ENCODE measurements around the gene NFKB2.
A peak's percentile ranks its signal among the peaks of the same experiment; 100 is the strongest.

NFKB2 gene

GRCh38 chr10:102381983-102382382 is 13.5 kb upstream of the NFKB2 start:
- Histone ChIP-seq H3K4me3 (ENCODE audit: low read depth, low read length) (no peak overlapping the region), H3K9me3 (ENCODE audit: control insufficient read depth, insufficient read depth, low read depth, low read length) (no peaks in the 10 kb centered on the region), H3K36me3 (ENCODE audit: control insufficient read depth in 2 of 2, insufficient read depth in 1 of 2, low read length in 2 of 2) (peaks cover 16 to 47% of the 10 kb centered on the region in 2 experiments; a peak in 2 of 3 replicates), H3K4me1 (ENCODE audit: control insufficient read depth, insufficient read depth, low read length) (0 out of 2 replicates have a peak, but pooled peaks cover 2% of the 10 kb centered on the region), H3K27ac (ENCODE audit: extremely low read depth, low read depth, low read length) (no peak overlapping the region)
- POLR2A ChIA-PET, result no interaction called here
- CTCF ChIA-PET, result interaction anchor here (0.7 to 5.3 kb wide), 5 partner anchors 12 to 201 kb away, joined by 3 to 38 read pairs (median 3); no protein-coding TSS in a partner anchor
- TF ChIP-seq BCL11B (tag by site-specific recombination; IDR thresholded peaks at IDR 0.05; ENCODE audit: low read depth) (no peak), KLF9 (tag by site-specific recombination; IDR thresholded peaks at IDR 0.05; ENCODE audit: low read depth) (0 out of 2 replicates have a peak, but pooled peaks have one; percentile 31), KLF1 (tag by site-specific recombination; IDR thresholded peaks at IDR 0.05) (peak; percentile 62; the same call in 1 of the 2 replicates), EGR2 (tag by site-specific recombination; IDR thresholded peaks at IDR 0.05; ENCODE audit: low read depth) (peak; percentile 21; the same call in 1 of the 2 replicates)

- Histone ChIP-seq H3K36me3 (ENCODE audit: control insufficient read depth in 2 of 2, insufficient read depth in 1 of 2, low read length in 2 of 2) (peaks cover 15 to 46% of the 10 kb centered on the region in 2 experiments; a peak in 2 of 3 replicates), H3K4me3 (ENCODE audit: low read depth, low read length) (no peak overlapping the region), H3K9me3 (ENCODE audit: control insufficient read depth, insufficient read depth, low read depth, low read length) (no peaks in the 10 kb centered on the region), H3K4me1 (ENCODE audit: control insufficient read depth, insufficient read depth, low read length) (0 out of 2 replicates have a peak, but pooled peaks cover 2% of the 10 kb centered on the region), H3K27ac (ENCODE audit: extremely low read depth, low read depth, low read length) (no peak overlapping the region)
- CTCF ChIA-PET, result interaction anchor here (0.5 to 5.6 kb wide), 6 partner anchors 10 to 218 kb away, joined by 3 to 60 read pairs (median 4); no protein-coding TSS in a partner anchor
- POLR2A ChIA-PET, result no interaction called here
- no peak for TF ChIP-seq ZNF132 (tag by site-specific recombination; IDR thresholded peaks at IDR 0.05; ENCODE audit: borderline replicate concordance)
- 0 out of 2 replicates have a peak, but pooled peaks have one; percentile 9 for TF ChIP-seq ZNF600 (tag by site-specific recombination; IDR thresholded peaks at IDR 0.05)
These were observed 12.6 kb upstream of the NFKB2 start for GRCh38 chr10:102382871-102383270.

GRCh38 chr10:102384053-102384452 is 11.5 kb upstream of the NFKB2 start:
- POLR2A ChIA-PET, result interaction anchor here (0.5 to 0.7 kb wide), 2 partner anchors 27 to 106 kb away, joined by 3 read pairs; no protein-coding TSS in a partner anchor
- Histone ChIP-seq H3K27ac (ENCODE audit: extremely low read depth, low read depth, low read length) (no peak overlapping the region), H3K9me3 (ENCODE audit: control insufficient read depth, insufficient read depth, low read depth, low read length) (no peaks in the 10 kb centered on the region), H3K36me3 (ENCODE audit: control insufficient read depth in 2 of 2, insufficient read depth in 1 of 2, low read length in 2 of 2) (peaks cover 5 to 37% of the 10 kb centered on the region in 2 experiments; a peak in 2 of 3 replicates), H3K4me3 (ENCODE audit: low read depth, low read length) (no peak overlapping the region), H3K4me1 (ENCODE audit: control insufficient read depth, insufficient read depth, low read length) (0 out of 2 replicates have a peak, but pooled peaks cover 2% of the 10 kb centered on the region)
- CTCF ChIA-PET, result interaction anchor here (0.6 to 5.6 kb wide), 18 partner anchors 10 to 256 kb away, joined by 3 to 60 read pairs (median 4); no protein-coding TSS in a partner anchor
- TF ChIP-seq ZNF558 (tag by site-specific recombination; IDR thresholded peaks at IDR 0.05) (no peak), ZNF19 (tag by site-specific recombination; IDR thresholded peaks at IDR 0.05; ENCODE audit: low read depth) (no peak), ZNF658 (tag by site-specific recombination; IDR thresholded peaks at IDR 0.05) (no peak), ZNF654 (tag by site-specific recombination; IDR thresholded peaks at IDR 0.05; ENCODE audit: low read depth) (peak; percentile 31)

DNA sequence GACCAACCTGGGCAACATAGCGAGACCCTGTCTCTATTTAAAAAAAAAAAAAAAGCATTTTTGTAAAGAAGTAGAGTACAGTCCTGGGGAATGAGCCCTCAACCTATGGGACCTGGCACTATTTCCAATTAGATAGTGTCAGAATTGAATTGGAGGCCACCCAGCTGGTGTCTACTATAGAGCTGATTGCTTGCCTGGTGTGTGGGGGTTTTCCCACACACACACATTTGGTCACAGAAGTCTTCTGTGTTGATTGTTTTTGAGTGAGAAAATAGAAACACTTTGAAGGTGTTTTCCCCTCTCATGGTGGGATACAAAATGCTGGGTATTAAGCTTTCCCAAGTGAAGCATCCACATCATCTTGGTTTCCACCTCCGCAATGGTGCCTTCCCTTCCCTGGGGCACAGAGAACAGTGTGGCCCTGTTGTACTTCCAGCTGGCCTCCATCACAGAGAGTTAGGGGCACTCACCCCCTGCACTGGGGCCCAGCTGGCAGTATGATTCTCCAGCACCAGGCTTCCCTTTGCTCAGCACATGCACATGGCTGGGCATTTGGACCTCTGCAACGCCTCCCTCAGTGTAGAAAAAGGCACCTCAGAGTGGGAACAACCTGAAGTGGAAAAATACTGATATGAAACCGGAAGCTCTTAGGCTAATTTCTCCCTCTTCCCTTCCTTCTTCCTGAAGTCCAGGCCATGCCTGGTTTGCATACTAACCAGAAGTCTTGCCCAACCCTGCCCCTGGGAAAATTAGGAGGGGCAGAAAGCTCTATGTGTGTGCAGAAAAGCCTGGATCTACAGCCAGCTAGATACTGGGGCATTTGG is 10.7 kb upstream of the NFKB2 start:
- no peak overlapping the region for H3K4me3 ChIP-seq (ENCODE audit: low read depth, low read length)
- no peak overlapping the region for H3K27ac ChIP-seq (ENCODE audit: extremely low read depth, low read depth, low read length)
- ChIA-PET POLR2A (interaction anchor here (0.5 to 1.1 kb wide), 2 partner anchors 21 to 106 kb away, joined by 3 read pairs; no protein-coding TSS in a partner anchor), CTCF (interaction anchor here (0.6 to 5.6 kb wide), 16 partner anchors 9 to 218 kb away, joined by 3 to 60 read pairs (median 4); no protein-coding TSS in a partner anchor)
- H3K36me3 ChIP-seq (ENCODE audit: control insufficient read depth in 2 of 2, insufficient read depth in 1 of 2, low read length in 2 of 2), result peaks cover 5 to 29% of the 10 kb centered on the region in 2 experiments; a peak in 2 of 3 replicates
- no peaks in the 10 kb centered on the region for H3K9me3 ChIP-seq (ENCODE audit: control insufficient read depth, insufficient read depth, low read depth, low read length)
- 0 out of 2 replicates have a peak, but pooled peaks cover 2% of the 10 kb centered on the region for H3K4me1 ChIP-seq (ENCODE audit: control insufficient read depth, insufficient read depth, low read length)
- TF ChIP-seq ZNF214 (tag by site-specific recombination; IDR thresholded peaks at IDR 0.05; ENCODE audit: borderline replicate concordance), result no peak
- TF ChIP-seq ZNF18 (tag by site-specific recombination; IDR thresholded peaks at IDR 0.05), result no peak
- TF ChIP-seq, protein P1, sequence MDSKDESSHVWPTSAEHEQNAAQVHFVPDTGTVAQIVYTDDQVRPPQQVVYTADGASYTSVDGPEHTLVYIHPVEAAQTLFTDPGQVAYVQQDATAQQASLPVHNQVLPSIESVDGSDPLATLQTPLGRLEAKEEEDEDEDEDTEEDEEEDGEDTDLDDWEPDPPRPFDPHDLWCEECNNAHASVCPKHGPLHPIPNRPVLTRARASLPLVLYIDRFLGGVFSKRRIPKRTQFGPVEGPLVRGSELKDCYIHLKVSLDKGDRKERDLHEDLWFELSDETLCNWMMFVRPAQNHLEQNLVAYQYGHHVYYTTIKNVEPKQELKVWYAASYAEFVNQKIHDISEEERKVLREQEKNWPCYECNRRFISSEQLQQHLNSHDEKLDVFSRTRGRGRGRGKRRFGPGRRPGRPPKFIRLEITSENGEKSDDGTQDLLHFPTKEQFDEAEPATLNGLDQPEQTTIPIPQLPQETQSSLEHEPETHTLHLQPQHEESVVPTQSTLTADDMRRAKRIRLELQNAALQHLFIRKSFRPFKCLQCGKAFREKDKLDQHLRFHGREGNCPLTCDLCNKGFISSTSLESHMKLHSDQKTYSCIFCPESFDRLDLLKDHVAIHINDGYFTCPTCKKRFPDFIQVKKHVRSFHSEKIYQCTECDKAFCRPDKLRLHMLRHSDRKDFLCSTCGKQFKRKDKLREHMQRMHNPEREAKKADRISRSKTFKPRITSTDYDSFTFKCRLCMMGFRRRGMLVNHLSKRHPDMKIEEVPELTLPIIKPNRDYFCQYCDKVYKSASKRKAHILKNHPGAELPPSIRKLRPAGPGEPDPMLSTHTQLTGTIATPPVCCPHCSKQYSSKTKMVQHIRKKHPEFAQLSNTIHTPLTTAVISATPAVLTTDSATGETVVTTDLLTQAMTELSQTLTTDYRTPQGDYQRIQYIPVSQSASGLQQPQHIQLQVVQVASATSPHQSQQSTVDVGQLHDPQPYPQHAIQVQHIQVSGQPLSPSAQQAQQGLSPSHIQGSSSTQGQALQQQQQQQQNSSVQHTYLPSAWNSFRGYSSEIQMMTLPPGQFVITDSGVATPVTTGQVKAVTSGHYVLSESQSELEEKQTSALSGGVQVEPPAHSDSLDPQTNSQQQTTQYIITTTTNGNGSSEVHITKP (tag by site-specific recombination; IDR thresholded peaks at IDR 0.05), result peak; percentile 97
- TF ChIP-seq KLF8 (tag by site-specific recombination; IDR thresholded peaks at IDR 0.05), result no peak
- no peak for TF ChIP-seq ZNF239 (tag by site-specific recombination; IDR thresholded peaks at IDR 0.05)
- TF ChIP-seq ZNF138 (tag by site-specific recombination; IDR thresholded peaks at IDR 0.05; ENCODE audit: borderline replicate concordance), result no peak
- 0 out of 2 replicates have a peak, but pooled peaks have one; percentile 12 for TF ChIP-seq ZNF600 (tag by site-specific recombination; IDR thresholded peaks at IDR 0.05)
- TF ChIP-seq PATZ1 (tag by site-specific recombination; IDR thresholded peaks at IDR 0.05), result no peak
